GM21390 (cell line): ENCODE results near the gene CES3.
"Not testable (repeated sequence)": the region's sequence is repeated elsewhere in the genome, so short reads cannot be mapped to it uniquely, and the experiment has no call there.

Experiments
- ATAC-seq: cut with Tn5 transposase; IDR thresholded peaks from one replicate; pipeline ENCODE4 v1.9.1; 2021; ENCODE audit not compliant: unreplicated experiment

The CES3 gene

GRCh38 chr16:66964049-66964448, 3.0 kb downstream of the CES3 start:
- ATAC-seq, result no peak

GRCh38 chr16:66968847-66969246, 7.8 kb downstream of the CES3 start:
- no peak for ATAC-seq

- ATAC-seq, result no peak
Observed at GRCh38 chr16:66970775-66971720, 10.0 kb downstream of the CES3 start.

GRCh38 chr16:66972983-66973382, 11.9 kb downstream of the CES3 start:
- ATAC-seq, result no peak

GRCh38 chr16:66973716-66974115, 12.7 kb downstream of the CES3 start:
- ATAC-seq, result no peak

GRCh38 chr16:66974156-66974931, 13.3 kb downstream of the CES3 start:
- ATAC-seq, result not testable (repeated sequence)

GRCh38 chr16:66974932-66975246, 13.8 kb downstream of the CES3 start:
- ATAC-seq, result not testable (repeated sequence)

- no peak for ATAC-seq
Observed at GRCh38 chr16:66975302-66975893, 14.3 kb downstream of the CES3 start.

GRCh38 chr16:66976746-66977145, 15.7 kb downstream of the CES3 start:
- no peak for ATAC-seq

- ATAC-seq, result peak; percentile 72
Observed at GRCh38 chr16:66977341-66978113, 16.5 kb downstream of the CES3 start.

GRCh38 chr16:66979011-66979717, 18.1 kb downstream of the CES3 start:
- no peak for ATAC-seq

- ATAC-seq, result no peak
Observed at GRCh38 chr16:66983033-66983432, 22.0 kb downstream of the CES3 start.

- ATAC-seq, result no peak
Observed at GRCh38 chr16:66984892-66985311, 23.8 kb downstream of the CES3 start.

- no peak for ATAC-seq
Observed at GRCh38 chr16:66986559-66986958, 25.5 kb downstream of the CES3 start.

GRCh38 chr16:66988197-66988788, 27.2 kb downstream of the CES3 start, which contains the start of gene CES4A:
TSS of gene CES4A (plus strand) at chr16:66988589. CDS start at chr16:66988773, 184 bp downstream.
- no peak for ATAC-seq

- ATAC-seq, result no peak
Observed at GRCh38 chr16:66991545-66992077, 30.5 kb downstream of the CES3 start.

GRCh38 chr16:66993558-66993957, 32.5 kb downstream of the CES3 start:
- ATAC-seq, result not testable (repeated sequence)

- ATAC-seq, result no peak
Observed at GRCh38 chr16:66996324-66996982, 35.4 kb downstream of the CES3 start.

- no peak for ATAC-seq
Observed at GRCh38 chr16:66996983-66997358, 35.9 kb downstream of the CES3 start.
